ENCODE data around the gene NCK1.
"Not testable (repeated sequence)": the region's sequence is repeated elsewhere in the genome, so short reads cannot be mapped to it uniquely, and the experiment has no call there.

Gene NCK1

GRCh38 chr3:136949708-136950107, 87.7 kb downstream of the NCK1 start:
- no peak for DNase-seq

DNA sequence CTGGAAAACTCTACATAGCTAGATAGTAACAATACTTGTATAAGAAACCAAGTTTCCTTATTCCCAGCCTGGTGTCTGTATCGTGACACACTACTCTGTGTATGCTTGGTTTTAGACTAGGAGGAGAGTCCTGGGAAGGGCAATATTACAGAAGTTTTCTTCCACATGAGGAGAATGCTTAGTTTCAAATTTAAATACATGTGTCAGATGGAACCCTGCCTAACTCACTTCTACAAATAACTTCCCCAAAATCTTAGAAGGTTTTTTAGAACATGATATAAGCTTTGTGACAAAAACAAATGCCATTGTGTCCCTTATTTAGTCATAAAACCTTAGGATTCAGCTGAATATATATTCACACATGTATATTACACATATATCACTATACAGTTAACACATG, 88.6 kb downstream of the NCK1 start:
- no peak for DNase-seq

DNA sequence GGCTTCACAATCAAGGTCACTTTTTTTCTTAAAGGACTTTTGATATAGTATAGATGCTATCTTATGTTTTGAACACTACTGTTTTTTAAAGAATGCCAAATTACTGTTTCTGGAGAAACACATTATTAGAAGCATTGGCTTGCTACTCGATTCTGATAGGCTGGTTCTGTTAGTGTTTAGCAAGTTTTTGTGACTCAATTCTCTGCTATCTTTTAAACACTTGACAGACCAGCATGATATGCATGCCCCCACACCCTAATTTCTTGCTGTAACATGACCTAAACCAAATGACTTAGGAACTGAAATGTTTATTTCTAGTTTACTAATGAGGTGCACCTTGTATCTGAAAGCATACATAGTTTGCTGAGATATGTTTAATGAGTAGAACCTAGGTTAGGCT, 90.3 kb downstream of the NCK1 start:
- no peak for DNase-seq

DNA sequence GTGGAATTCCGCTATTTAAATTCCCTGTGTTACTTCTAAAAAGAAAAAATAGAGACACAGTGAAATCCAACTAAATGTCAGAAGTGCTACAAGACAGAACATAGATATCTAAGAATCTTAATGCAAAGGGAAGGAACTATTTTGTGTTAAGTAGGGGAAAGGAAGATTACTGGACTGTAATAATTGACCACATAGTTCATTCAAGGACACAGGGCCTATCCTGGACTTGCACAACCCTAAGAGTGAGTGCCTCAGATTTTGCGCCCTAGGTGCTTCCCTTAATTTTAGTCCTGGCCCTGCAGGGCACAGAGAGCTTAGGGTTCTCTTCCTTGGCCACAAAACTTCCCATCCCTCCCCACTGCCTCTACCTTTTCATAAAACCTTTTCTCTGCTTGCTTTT, 92.2 kb downstream of the NCK1 start:
- no peak for DNase-seq

DNA sequence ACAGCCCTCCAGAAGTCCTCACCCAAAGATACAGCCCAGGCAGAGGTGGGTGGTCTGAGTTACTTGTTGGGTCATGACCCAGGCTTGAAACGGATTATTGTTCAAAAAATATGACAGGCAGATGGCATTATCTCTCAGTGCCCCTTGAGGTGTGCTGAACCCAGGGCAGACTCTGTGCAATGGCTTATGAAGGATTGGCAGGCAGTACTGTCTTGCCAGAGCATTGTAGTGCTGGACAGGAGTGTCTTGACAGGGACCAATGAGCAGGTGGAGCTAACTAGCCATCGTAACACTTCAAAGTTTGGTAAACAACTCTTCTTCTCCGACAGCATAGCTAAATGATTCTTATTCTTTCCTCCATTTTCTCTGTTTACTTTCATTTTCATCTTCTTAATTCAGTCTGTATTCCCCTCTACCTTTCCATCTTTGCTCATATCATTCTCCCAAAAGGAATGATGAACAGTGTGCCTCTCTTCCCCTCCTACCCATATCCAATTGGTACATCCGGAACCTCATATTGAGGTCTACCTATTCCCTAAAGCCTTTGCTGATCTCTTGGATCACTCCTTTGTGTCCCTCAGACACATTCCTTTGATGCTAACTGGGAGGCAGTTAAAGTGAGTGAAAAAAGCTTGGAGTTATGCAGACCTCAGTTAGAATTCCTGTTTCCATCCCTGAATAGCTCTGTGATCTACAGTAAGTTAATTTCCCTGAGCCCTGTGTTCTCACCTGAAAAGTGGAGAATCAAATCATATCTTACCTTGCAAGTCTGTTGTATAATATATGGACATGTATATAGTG, 93.2 kb downstream of the NCK1 start:
- DNase-seq: no peak

GRCh38 chr3:136955813-136956212, 93.8 kb downstream of the NCK1 start:
- no peak for DNase-seq

GRCh38 chr3:136956971-136957370, 95.0 kb downstream of the NCK1 start:
- no peak for DNase-seq

- no peak for DNase-seq
Measured at GRCh38 chr3:136957751-136958288, 95.8 kb downstream of the NCK1 start, which contains the start of gene IL20RB. IL20RB (plus strand) TSS chr3:136957983; CDS start chr3:136958114, 131 bp downstream.

- no peak for DNase-seq
Measured at GRCh38 chr3:136958939-136959338, 96.9 kb downstream of the NCK1 start.

GRCh38 chr3:136959599-136959998, 97.6 kb downstream of the NCK1 start:
- DNase-seq: no peak

GRCh38 chr3:136960838-136961836, 99.1 kb downstream of the NCK1 start:
- DNase-seq: no peak

GRCh38 chr3:136962927-136963326, 100.9 kb downstream of the NCK1 start:
- no peak for DNase-seq

- peak; percentile 19 for DNase-seq
Measured at GRCh38 chr3:136969539-136969938, 107.5 kb downstream of the NCK1 start.

GRCh38 chr3:136973352-136973751, 111.3 kb downstream of the NCK1 start:
- DNase-seq: no peak

DNA sequence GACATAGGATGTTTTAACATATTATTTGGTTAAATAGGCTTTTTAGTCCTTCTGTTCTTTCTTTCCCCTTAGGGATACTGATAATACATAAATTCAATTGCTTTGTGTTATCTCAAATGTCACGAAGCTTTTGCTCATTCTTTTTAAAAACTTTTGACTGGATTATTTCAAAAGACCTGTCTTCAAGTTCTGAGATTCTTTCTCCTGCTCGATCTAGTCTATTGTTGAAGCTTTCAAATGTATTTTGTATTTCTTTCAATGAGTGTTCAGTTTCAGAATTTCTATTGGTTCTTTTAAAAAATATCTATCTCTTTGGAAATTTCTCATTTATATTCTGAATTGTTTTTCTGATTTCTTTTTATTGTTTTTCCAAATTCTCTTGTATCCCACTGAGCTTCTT, 112.7 kb downstream of the NCK1 start:
- no peak for DNase-seq

GRCh38 chr3:136979204-136979603, 117.2 kb downstream of the NCK1 start:
- DNase-seq: no peak

DNA sequence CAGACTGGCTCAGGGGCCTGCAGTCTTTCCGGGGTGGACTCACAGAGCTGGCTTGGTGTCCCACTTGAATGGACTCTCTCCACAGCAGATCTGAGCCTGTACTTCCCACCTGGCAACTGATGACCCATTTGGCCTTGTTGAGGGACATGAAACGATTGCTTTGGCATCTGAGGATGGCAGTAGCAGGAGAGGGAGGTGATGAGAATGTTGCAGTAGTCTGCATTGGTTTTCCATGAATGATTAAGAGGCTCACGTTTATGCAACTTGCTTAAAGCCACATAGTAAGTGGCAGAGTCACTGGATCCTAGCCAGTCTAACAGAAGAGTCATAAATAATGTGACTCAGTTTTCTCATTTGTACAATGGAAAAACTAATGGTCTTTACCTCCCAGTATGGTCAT, 117.7 kb downstream of the NCK1 start:
- DNase-seq: no peak

DNA sequence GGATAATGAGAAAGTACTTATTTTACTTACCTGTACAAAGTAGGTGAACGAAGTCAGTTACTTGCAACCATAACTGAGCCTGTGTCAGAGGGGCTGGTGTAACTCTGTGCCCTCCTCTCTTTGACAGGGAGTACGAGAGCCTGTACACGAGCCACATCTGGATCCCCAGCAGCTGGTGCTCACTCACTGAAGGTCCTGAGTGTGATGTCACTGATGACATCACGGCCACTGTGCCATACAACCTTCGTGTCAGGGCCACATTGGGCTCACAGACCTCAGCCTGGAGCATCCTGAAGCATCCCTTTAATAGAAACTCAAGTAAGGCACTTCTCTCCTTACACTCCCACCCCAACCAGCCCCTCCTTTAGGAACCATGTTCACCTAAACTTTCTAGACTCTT, 120.0 kb downstream of the NCK1 start:
- no peak for DNase-seq

- no peak for DNase-seq
Measured at GRCh38 chr3:136982520-136983138, 120.6 kb downstream of the NCK1 start.

GRCh38 chr3:136984837-136985236, 122.8 kb downstream of the NCK1 start:
- no peak for DNase-seq

GRCh38 chr3:136987398-136987980, 125.5 kb downstream of the NCK1 start:
- not testable (repeated sequence) for DNase-seq

- DNase-seq: no peak
Measured at GRCh38 chr3:136988651-136989050, 126.6 kb downstream of the NCK1 start.

All from NCI-H748 treated with DMSO at 0.1 percent for 48 hours (cell line).